Measurements from ENCODE around the gene MREG.

DNA sequence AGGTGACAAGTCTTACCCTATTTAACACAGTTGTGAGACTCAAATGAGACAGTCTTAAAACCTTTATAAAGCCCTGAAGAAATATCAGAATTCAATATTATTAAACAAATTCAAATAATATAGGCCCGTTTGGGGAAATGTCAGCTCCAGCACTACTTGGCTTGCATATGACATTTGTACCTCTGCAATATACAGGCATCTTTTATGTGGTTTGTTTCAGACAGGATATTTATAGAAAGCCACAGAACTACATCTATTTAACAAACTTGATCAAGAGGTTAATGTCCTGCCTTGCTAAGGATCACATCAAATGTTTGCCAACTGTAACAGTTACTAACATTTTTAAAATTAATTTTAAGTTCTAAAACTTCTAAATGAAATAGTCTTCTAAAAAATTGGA lies 3.2 kb upstream of the MREG start:
- TF ChIP-seq POLR2A (IDR thresholded peaks at IDR 0.05; ENCODE audit: low read length), result no peak
- no peak for TF ChIP-seq SMC3 (IDR thresholded peaks at IDR 0.05)
- TF ChIP-seq, protein P1, sequence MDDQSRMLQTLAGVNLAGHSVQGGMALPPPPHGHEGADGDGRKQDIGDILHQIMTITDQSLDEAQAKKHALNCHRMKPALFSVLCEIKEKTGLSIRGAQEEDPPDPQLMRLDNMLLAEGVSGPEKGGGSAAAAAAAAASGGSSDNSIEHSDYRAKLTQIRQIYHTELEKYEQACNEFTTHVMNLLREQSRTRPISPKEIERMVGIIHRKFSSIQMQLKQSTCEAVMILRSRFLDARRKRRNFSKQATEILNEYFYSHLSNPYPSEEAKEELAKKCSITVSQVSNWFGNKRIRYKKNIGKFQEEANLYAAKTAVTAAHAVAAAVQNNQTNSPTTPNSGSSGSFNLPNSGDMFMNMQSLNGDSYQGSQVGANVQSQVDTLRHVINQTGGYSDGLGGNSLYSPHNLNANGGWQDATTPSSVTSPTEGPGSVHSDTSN (IDR thresholded peaks at IDR 0.05), result no peak
- TF ChIP-seq, protein P2, sequence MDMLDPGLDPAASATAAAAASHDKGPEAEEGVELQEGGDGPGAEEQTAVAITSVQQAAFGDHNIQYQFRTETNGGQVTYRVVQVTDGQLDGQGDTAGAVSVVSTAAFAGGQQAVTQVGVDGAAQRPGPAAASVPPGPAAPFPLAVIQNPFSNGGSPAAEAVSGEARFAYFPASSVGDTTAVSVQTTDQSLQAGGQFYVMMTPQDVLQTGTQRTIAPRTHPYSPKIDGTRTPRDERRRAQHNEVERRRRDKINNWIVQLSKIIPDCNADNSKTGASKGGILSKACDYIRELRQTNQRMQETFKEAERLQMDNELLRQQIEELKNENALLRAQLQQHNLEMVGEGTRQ (IDR thresholded peaks at IDR 0.05), result no peak

Data from A549 (cell line).